Retinal pigment epithelial cell (primary cell): ENCODE data around the gene SUMO3.
A peak's percentile ranks its signal among the peaks of the same experiment; 100 is the strongest.

Source experiments
- DNase-seq: peaks from one replicate; pipeline ENCODE4 v3.0.0-alpha.2; 2010; ENCODE audit warnings: low read depth
- H3K4me3 ChIP-seq: 2 replicates; pipeline ENCODE4 v1.5.1; 2011; ENCODE audit warnings: mild to moderate bottlenecking, low read length, control low read depth, moderate library complexity
- TF ChIP-seq, protein P1 (sequence below): conservative IDR thresholded peaks from 2 replicates; pipeline ENCODE4 v1.5.1; 2011; ENCODE audit warnings: low read depth, low read length, control low read depth, inconsistent platforms

The SUMO3 gene

DNA sequence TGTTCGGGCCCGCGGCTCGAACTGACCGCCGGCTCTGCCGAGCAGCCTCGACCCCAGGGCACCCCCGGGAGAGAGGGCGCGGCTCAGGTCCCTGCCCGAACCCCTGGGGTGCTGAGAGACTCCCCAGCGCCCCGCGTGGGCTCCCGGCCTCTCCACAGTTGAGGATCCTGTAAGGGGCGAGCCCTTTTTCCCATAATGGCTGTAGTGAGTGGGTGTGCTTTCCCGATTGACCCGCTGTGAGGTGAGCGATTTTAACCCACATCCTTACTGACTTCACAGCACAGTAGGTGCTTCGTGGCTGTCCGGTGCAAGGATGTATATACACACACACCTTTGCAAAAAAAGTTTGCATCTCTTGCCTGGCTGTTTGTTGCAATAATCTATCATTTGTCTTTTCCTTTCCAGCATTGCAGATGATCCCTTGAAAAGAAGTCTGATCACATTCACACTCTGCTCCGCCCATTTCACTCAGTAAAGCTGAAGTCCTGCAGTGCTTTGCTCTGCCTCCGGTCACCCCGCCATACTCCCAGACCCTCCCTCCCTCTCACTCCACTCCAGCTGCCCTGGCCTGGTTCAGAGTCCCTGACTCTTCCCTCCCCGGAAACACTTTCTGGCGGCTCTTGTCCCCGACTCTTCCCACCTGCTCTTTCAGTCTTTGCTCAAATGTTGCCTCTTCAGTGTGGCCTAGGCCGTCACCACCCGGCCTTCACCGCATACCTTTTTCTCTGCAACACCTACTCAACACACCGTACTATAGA is 15.3 kb downstream of the SUMO3 start:
- DNase-seq: no peak
- TF ChIP-seq, protein P1, sequence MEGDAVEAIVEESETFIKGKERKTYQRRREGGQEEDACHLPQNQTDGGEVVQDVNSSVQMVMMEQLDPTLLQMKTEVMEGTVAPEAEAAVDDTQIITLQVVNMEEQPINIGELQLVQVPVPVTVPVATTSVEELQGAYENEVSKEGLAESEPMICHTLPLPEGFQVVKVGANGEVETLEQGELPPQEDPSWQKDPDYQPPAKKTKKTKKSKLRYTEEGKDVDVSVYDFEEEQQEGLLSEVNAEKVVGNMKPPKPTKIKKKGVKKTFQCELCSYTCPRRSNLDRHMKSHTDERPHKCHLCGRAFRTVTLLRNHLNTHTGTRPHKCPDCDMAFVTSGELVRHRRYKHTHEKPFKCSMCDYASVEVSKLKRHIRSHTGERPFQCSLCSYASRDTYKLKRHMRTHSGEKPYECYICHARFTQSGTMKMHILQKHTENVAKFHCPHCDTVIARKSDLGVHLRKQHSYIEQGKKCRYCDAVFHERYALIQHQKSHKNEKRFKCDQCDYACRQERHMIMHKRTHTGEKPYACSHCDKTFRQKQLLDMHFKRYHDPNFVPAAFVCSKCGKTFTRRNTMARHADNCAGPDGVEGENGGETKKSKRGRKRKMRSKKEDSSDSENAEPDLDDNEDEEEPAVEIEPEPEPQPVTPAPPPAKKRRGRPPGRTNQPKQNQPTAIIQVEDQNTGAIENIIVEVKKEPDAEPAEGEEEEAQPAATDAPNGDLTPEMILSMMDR: no peak
- H3K4me3 ChIP-seq: peak overlapping the region; percentile 88

GRCh38 chr21:44801468-44802395 is 16.1 kb downstream of the SUMO3 start, which contains the start of gene UBE2G2:
TSS of gene UBE2G2 (minus strand) at chr21:44801820. CDS start at chr21:44801748, 72 bp downstream.
- DNase-seq: no peak
- TF ChIP-seq, protein P1: no peak
- H3K4me3 ChIP-seq: peak within 1 kb of the TSS; percentile 88

DNA sequence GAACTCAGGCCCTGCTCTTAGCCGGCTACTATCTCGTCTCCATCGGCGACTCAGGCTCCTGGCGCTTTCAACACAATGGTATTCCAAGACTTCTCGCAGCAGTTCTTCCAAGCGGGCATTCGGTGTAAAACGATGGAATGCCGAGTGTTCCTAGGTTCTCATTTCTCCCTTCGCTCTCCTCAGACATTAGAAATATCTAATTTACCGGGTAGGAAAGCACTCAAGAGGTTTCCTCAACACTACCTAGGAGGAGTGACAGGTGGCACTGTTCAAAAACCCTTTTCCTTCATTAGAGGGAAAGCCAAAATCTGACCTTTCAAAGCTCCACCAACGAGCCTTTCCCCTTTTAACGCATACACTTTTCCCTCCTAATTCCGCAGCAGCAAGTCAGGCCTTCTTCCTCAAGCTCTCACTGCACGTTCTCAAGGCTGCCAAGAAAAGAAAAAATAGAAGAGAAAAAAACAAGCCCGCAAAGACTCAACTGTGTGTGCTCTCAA is 16.8 kb downstream of the SUMO3 start:
- H3K4me3 ChIP-seq: peak overlapping the region; percentile 88
- DNase-seq: no peak
- TF ChIP-seq, protein P1: peak; percentile 45

- H3K4me3 ChIP-seq: peak overlapping the region; percentile 88
- TF ChIP-seq, protein P1: peak; percentile 44
- no peak for DNase-seq
Measured at GRCh38 chr21:44800103-44800502, 17.8 kb downstream of the SUMO3 start.

- H3K4me3 ChIP-seq: no peak overlapping the region
Measured at GRCh38 chr21:44799646-44800045, 18.2 kb downstream of the SUMO3 start.

GRCh38 chr21:44797775-44798174 is 20.1 kb downstream of the SUMO3 start:
- H3K4me3 ChIP-seq: no peak overlapping the region
- no peak for DNase-seq
- TF ChIP-seq, protein P1: no peak

More at GRCh38 chr21:44799646-44800045, 18.2 kb downstream of the SUMO3 start:
- no peak for DNase-seq
- TF ChIP-seq, protein P1: no peak
